Smooth muscle cell (in vitro differentiated cells): ENCODE measurements around the gene EPB42. TPM values are rescaled to one million over a fixed set of nuclear protein-coding genes. Genes with fewer than 3 reads are reported as not detected.

Experiments used
- DNase-seq: peaks from one replicate; lab custom pipeline; 2025; ENCODE audit not compliant: unreplicated experiment; lab: John Stamatoyannopoulos, UW
- H2AFZ ChIP-seq: fragments of 200-600 bp; sonication (generic); 2 replicates; pipeline ENCODE4 v1.6.0; 2016; ENCODE audit warnings: antibody characterized with exemption, low read depth, mild to moderate bottlenecking
- H3F3A ChIP-seq: fragments of 200-600 bp; sonication (generic); 2 replicates; pipeline ENCODE4 v1.6.0; 2017; ENCODE audit warnings: antibody characterized with exemption, low read depth
- H3K27ac ChIP-seq: fragments of 200-600 bp; sonication (generic); 2 replicates; pipeline ENCODE4 v1.5.1; 2016; ENCODE audit warnings: low read depth, mild to moderate bottlenecking
- H3K27me3 ChIP-seq: fragments of 200-600 bp; sonication (generic); 2 replicates; pipeline ENCODE4 v1.6.1; 2016; ENCODE audit warnings: low read depth, mild to moderate bottlenecking
- H3K36me3 ChIP-seq: fragments of 200-600 bp; sonication (generic); 2 replicates; pipeline ENCODE4 v1.5.1; 2016; ENCODE audit warnings: low read depth
- H3K4me1 ChIP-seq: fragments of 200-600 bp; sonication (generic); 2 replicates; pipeline ENCODE4 v1.5.1; 2016; ENCODE audit warnings: low read depth
- H3K4me2 ChIP-seq: fragments of 200-600 bp; sonication (generic); 2 replicates; pipeline ENCODE4 v1.6.0; 2016; ENCODE audit warnings: mild to moderate bottlenecking
- H3K4me3 ChIP-seq: fragments of 200-600 bp; sonication (generic); 2 replicates; pipeline ENCODE4 v1.5.1; 2016; ENCODE audit warnings: mild to moderate bottlenecking
- H3K79me2 ChIP-seq: fragments of 200-600 bp; sonication (generic); 2 replicates; pipeline ENCODE4 v1.6.0; 2016; ENCODE audit warnings: low read depth, mild to moderate bottlenecking
- H3K9ac ChIP-seq: fragments of 200-600 bp; sonication (generic); 2 replicates; pipeline ENCODE4 v1.6.0; 2016; ENCODE audit warnings: low read depth
- H3K9me3 ChIP-seq: fragments of 200-600 bp; sonication (generic); replicated peaks from 2 replicates; pipeline ENCODE4 v1.5.1; 2016; ENCODE audit warnings: low read depth
- H4K20me1 ChIP-seq: fragments of 200-600 bp; sonication (generic); 2 replicates; pipeline ENCODE4 v1.6.0; 2016; ENCODE audit warnings: low read depth
- CTCF ChIP-seq: fragments of 200-600 bp; sonication (generic); IDR thresholded peaks from 2 replicates; pipeline ENCODE4 v1.5.1; 2017; ENCODE audit warnings: borderline replicate concordance, mild to moderate bottlenecking, antibody characterized with exemption; ENCODE audit not compliant: insufficient read depth, poor library complexity, severe bottlenecking
- WGBS: methylation state at CpG from one replicate; pipeline ENCODE4 v1.1.7; 2016; ENCODE audit warnings: low lambda C conversion rate; 5-methylcytosine and 5-hydroxymethylcytosine counted together
- polyA plus RNA-seq: library from polyadenylated mRNA; unstranded; fragments of >200 nt; fragmentation: Nextera tagmentation; extraction: Ambion mirVana; gene quantifications from 2 replicates; pipeline ENCODE4 v1.2.1, GENCODE V29; 2016
- total RNA-seq: library from RNA; depleted of rRNA; stranded (reverse); fragments of >200 nt; gene quantifications from 2 replicates; pipeline ENCODE4 v1.2.3, GENCODE V29; 2014

The EPB42 gene
- total and polyA plus RNA-seq, 2 experiments from 2014 or later, result not detected

DNA sequence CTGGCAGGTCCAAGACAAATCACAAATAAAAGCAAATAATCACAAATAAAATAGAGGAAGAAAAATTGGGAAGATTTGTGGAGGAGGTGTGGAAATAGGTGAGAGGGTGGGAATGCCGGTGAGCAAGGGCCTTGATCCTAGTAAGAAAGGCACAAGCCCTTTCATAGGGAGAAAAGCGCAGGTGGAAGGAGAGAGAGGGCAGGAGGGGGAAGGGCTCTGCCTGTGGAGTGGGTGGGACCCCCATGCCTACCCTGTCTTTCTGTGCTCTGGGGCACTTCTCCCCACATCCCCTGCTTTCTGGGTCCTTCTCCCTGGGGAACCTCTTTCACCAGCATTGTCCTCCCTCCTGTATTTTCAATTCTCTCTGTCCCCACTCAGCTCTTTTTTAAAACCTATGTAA, 46.6 kb upstream of the EPB42 start:
- Histone ChIP-seq H3K9me3 (no peaks in the 10 kb centered on the region), H4K20me1 (no peaks in the 10 kb centered on the region), H3K4me3 (no peak overlapping the region), H3K4me2 (no peak overlapping the region), H3F3A (no peaks in the 10 kb centered on the region), H3K79me2 (no peaks in the 10 kb centered on the region), H3K9ac (no peak overlapping the region), H3K36me3 (no peaks in the 10 kb centered on the region), H3K27me3 (peaks cover 32% of the 10 kb centered on the region), H2AFZ (no peak overlapping the region), H3K4me1 (no peaks in the 10 kb centered on the region), H3K27ac (no peak overlapping the region)
- no peak for DNase-seq
- TF ChIP-seq CTCF, result no peak
- WGBS, result 100% methylated on average over 2 of the region's 2 CpGs

GRCh38 chr15:43266834-43267233, 46.0 kb upstream of the EPB42 start, which contains the start of gene TGM5:
TGM5 (minus strand) TSS chr15:43266928; CDS start chr15:43266849, 79 bp downstream.
- H3K4me1 ChIP-seq, result no peaks in the 10 kb centered on the region
- H3K36me3 ChIP-seq, result no peaks in the 10 kb centered on the region
- H3K27me3 ChIP-seq, result peaks cover 32% of the 10 kb centered on the region
- H3K9ac ChIP-seq, result no peak within 1 kb of the TSS
- H3K9me3 ChIP-seq, result no peaks in the 10 kb centered on the region
- H3K79me2 ChIP-seq, result no peaks in the 10 kb centered on the region
- H4K20me1 ChIP-seq, result no peaks in the 10 kb centered on the region
- no peak within 1 kb of the TSS for H3K4me3 ChIP-seq
- H3F3A ChIP-seq, result no peaks in the 10 kb centered on the region
- no peak for DNase-seq
- H3K27ac ChIP-seq, result no peak within 1 kb of the TSS
- TF ChIP-seq CTCF, result no peak
- WGBS, result 77% methylated on average over 8 of the region's 8 CpGs
- H2AFZ ChIP-seq, result no peak within 1 kb of the TSS
- H3K4me2 ChIP-seq, result no peak within 1 kb of the TSS

GRCh38 chr15:43266386-43266785, 45.6 kb upstream of the EPB42 start:
- no peaks in the 10 kb centered on the region for H3K36me3 ChIP-seq
- no peak for TF ChIP-seq CTCF
- 92% methylated on average over 2 of the region's 2 CpGs for WGBS
- H3K4me3 ChIP-seq, result no peak overlapping the region
- H2AFZ ChIP-seq, result no peak overlapping the region
- H3K27me3 ChIP-seq, result peaks cover 32% of the 10 kb centered on the region
- H3K4me2 ChIP-seq, result no peak overlapping the region
- no peaks in the 10 kb centered on the region for H4K20me1 ChIP-seq
- no peaks in the 10 kb centered on the region for H3K9me3 ChIP-seq
- no peaks in the 10 kb centered on the region for H3K79me2 ChIP-seq
- H3K9ac ChIP-seq, result no peak overlapping the region
- H3F3A ChIP-seq, result no peaks in the 10 kb centered on the region
- DNase-seq, result no peak
- no peaks in the 10 kb centered on the region for H3K4me1 ChIP-seq
- H3K27ac ChIP-seq, result no peak overlapping the region

DNA sequence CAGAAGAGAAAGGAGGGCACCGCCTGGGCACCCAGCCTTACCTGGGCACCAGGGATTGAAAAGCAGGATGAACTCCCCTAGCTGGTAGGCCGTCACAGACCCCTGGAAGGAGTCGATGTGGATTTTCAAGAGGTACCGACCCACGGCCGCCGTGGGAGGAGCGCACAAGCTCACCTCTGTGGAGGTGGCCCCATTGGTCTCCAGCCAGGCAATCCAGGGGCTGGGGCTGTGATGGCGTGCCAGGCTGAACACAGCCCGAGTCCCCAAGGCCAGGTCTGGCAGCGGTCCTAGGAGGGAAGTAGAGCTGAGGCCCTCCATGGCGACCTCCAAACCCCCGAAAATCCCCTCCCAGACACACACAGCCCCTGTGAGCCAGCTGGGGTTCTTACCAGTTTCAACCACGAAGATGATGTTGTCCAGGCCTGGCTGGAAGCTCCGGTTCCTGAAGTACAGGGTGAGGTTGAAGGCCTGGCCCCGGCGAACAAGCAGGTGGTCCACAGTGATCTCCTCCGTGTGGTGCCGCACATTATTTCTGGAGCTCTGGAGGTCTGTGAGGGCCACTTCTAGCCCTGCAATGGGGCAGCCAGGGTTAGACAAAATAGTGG, 39.3 kb upstream of the EPB42 start:
- Histone ChIP-seq H3K9ac (no peak overlapping the region), H3K9me3 (no peaks in the 10 kb centered on the region), H3K4me3 (no peak overlapping the region), H3K27ac (no peak overlapping the region), H2AFZ (no peak overlapping the region), H3K27me3 (peaks cover 20% of the 10 kb centered on the region), H3K36me3 (no peaks in the 10 kb centered on the region), H3K4me1 (no peaks in the 10 kb centered on the region), H4K20me1 (no peaks in the 10 kb centered on the region), H3K4me2 (no peak overlapping the region), H3F3A (no peaks in the 10 kb centered on the region), H3K79me2 (no peaks in the 10 kb centered on the region)
- WGBS, result 92% methylated on average over 19 of the region's 19 CpGs
- no peak for DNase-seq
- TF ChIP-seq CTCF, result no peak
